ENCODE data around the gene CTBP2. TPM values are rescaled to one million over a fixed set of nuclear protein-coding genes. Genes with fewer than 3 reads are reported as not detected.

Gene CTBP2
- total RNA-seq, 2 experiments from 2014 or later = 0.40 TPM; not detected in 1

- no peak overlapping the region for H3K27ac Mint-ChIP-seq
- ChIA-PET CTCF (interaction anchor here (0.6 kb wide), 1 partner anchor 13 kb away, joined by 4 read pairs; no protein-coding TSS in a partner anchor), POLR2A (no interaction called here)
- peak overlapping the region; percentile 67 for H3K4me3 Mint-ChIP-seq
- H3K4me1 Mint-ChIP-seq = peaks cover 4% of the 10 kb centered on the region
- H3K9me3 Mint-ChIP-seq = no peaks in the 10 kb centered on the region
- H3K27me3 Mint-ChIP-seq = peaks cover 58% of the 10 kb centered on the region
- no peak for DNase-seq
- H3K36me3 Mint-ChIP-seq (ENCODE audit: low read depth) = no peaks in the 10 kb centered on the region
These were observed 1.5 kb downstream of the CTBP2 start for GRCh38 chr10:125158601-125159485.

- H3K27me3 Mint-ChIP-seq = peaks cover 62% of the 10 kb centered on the region
- peak overlapping the region; percentile 67 for H3K4me3 Mint-ChIP-seq
- H3K9me3 Mint-ChIP-seq = no peaks in the 10 kb centered on the region
- CTCF ChIA-PET = interaction anchor here (0.6 kb wide), 1 partner anchor 13 kb away, joined by 4 read pairs; no protein-coding TSS in a partner anchor
- no peak overlapping the region for H3K27ac Mint-ChIP-seq
- POLR2A ChIA-PET = no interaction called here
- no peak for DNase-seq
- H3K4me1 Mint-ChIP-seq = peaks cover 4% of the 10 kb centered on the region
- no peaks in the 10 kb centered on the region for H3K36me3 Mint-ChIP-seq (ENCODE audit: low read depth)
These were observed 2.1 kb downstream of the CTBP2 start for GRCh38 chr10:125158275-125158600.

GRCh38 chr10:125157505-125157904, 2.9 kb downstream of the CTBP2 start:
- no peaks in the 10 kb centered on the region for H3K36me3 Mint-ChIP-seq (ENCODE audit: low read depth)
- no peak for DNase-seq
- no peaks in the 10 kb centered on the region for H3K9me3 Mint-ChIP-seq
- H3K4me1 Mint-ChIP-seq = peaks cover 4% of the 10 kb centered on the region
- H3K27me3 Mint-ChIP-seq = peaks cover 60% of the 10 kb centered on the region
- H3K4me3 Mint-ChIP-seq = no peak overlapping the region
- ChIA-PET CTCF (no interaction called here), POLR2A (no interaction called here)
- H3K27ac Mint-ChIP-seq = no peak overlapping the region

GRCh38 chr10:125156739-125157480, 3.5 kb downstream of the CTBP2 start:
- CTCF ChIA-PET = interaction anchor here (0.7 kb wide), 1 partner anchor 629 kb away, joined by 3 read pairs; no protein-coding TSS in a partner anchor
- Mint-ChIP-seq H3K36me3 (ENCODE audit: low read depth) (no peaks in the 10 kb centered on the region), H3K27me3 (peaks cover 58% of the 10 kb centered on the region), H3K27ac (no peak overlapping the region), H3K4me3 (no peak overlapping the region), H3K4me1 (peaks cover 4% of the 10 kb centered on the region), H3K9me3 (no peaks in the 10 kb centered on the region)
- POLR2A ChIA-PET = no interaction called here
- DNase-seq = no peak

- CTCF ChIA-PET = interaction anchor here (0.7 kb wide), 1 partner anchor 628 kb away, joined by 3 read pairs; no protein-coding TSS in a partner anchor
- Mint-ChIP-seq H3K27ac (no peak overlapping the region), H3K9me3 (no peaks in the 10 kb centered on the region), H3K4me1 (peaks cover 4% of the 10 kb centered on the region), H3K4me3 (no peak overlapping the region), H3K27me3 (peaks cover 59% of the 10 kb centered on the region), H3K36me3 (ENCODE audit: low read depth) (no peaks in the 10 kb centered on the region)
- DNase-seq = no peak
- POLR2A ChIA-PET = no interaction called here
These were observed 4.2 kb downstream of the CTBP2 start for GRCh38 chr10:125156196-125156595.

- no peak overlapping the region for H3K4me3 Mint-ChIP-seq
- H3K36me3 Mint-ChIP-seq (ENCODE audit: low read depth) = no peaks in the 10 kb centered on the region
- peaks cover 4% of the 10 kb centered on the region for H3K4me1 Mint-ChIP-seq
- H3K27me3 Mint-ChIP-seq = peaks cover 59% of the 10 kb centered on the region
- DNase-seq = no peak
- POLR2A ChIA-PET = no interaction called here
- CTCF ChIA-PET = no interaction called here
- H3K27ac Mint-ChIP-seq = no peak overlapping the region
- H3K9me3 Mint-ChIP-seq = no peaks in the 10 kb centered on the region
These were observed 5.3 kb downstream of the CTBP2 start for GRCh38 chr10:125155101-125155500.

- POLR2A ChIA-PET = no interaction called here
These were observed 5.8 kb downstream of the CTBP2 start for GRCh38 chr10:125154529-125154928.

GRCh38 chr10:125153703-125154490, 6.5 kb downstream of the CTBP2 start:
- Mint-ChIP-seq H3K36me3 (ENCODE audit: low read depth) (no peaks in the 10 kb centered on the region), H3K4me1 (peaks cover 4% of the 10 kb centered on the region), H3K4me3 (no peak overlapping the region), H3K27ac (no peak overlapping the region), H3K9me3 (no peaks in the 10 kb centered on the region), H3K27me3 (peaks cover 65% of the 10 kb centered on the region)
- no peak for DNase-seq
- CTCF ChIA-PET = interaction anchor here (1.1 kb wide), 1 partner anchor 12 kb away, joined by 3 read pairs; no protein-coding TSS in a partner anchor
- POLR2A ChIA-PET = no interaction called here

More at GRCh38 chr10:125154529-125154928, 5.8 kb downstream of the CTBP2 start:
- no peak overlapping the region for H3K4me3 Mint-ChIP-seq
- peaks cover 61% of the 10 kb centered on the region for H3K27me3 Mint-ChIP-seq
- no peaks in the 10 kb centered on the region for H3K9me3 Mint-ChIP-seq
- DNase-seq = no peak
- H3K36me3 Mint-ChIP-seq (ENCODE audit: low read depth) = no peaks in the 10 kb centered on the region
- peaks cover 4% of the 10 kb centered on the region for H3K4me1 Mint-ChIP-seq
- CTCF ChIA-PET = no interaction called here
- no peak overlapping the region for H3K27ac Mint-ChIP-seq

GRCh38 chr10:125152450-125153368, 7.7 kb downstream of the CTBP2 start:
- CTCF ChIA-PET = interaction anchor here (1.1 kb wide), 1 partner anchor 14 kb away, joined by 3 read pairs; no protein-coding TSS in a partner anchor
- H3K27me3 Mint-ChIP-seq = peaks cover 68% of the 10 kb centered on the region

GRCh38 chr10:125151553-125152449, 8.6 kb downstream of the CTBP2 start:
- ChIA-PET POLR2A (no interaction called here), CTCF (no interaction called here)
- H3K9me3 Mint-ChIP-seq = no peaks in the 10 kb centered on the region
- no peak overlapping the region for H3K4me3 Mint-ChIP-seq
- H3K36me3 Mint-ChIP-seq (ENCODE audit: low read depth) = no peaks in the 10 kb centered on the region
- H3K27me3 Mint-ChIP-seq = peaks cover 63% of the 10 kb centered on the region
- DNase-seq = no peak
- H3K27ac Mint-ChIP-seq = no peak overlapping the region
- no peaks in the 10 kb centered on the region for H3K4me1 Mint-ChIP-seq

More at GRCh38 chr10:125152450-125153368, 7.7 kb downstream of the CTBP2 start:
- no peaks in the 10 kb centered on the region for H3K4me1 Mint-ChIP-seq
- no peak overlapping the region for H3K27ac Mint-ChIP-seq
- H3K9me3 Mint-ChIP-seq = no peaks in the 10 kb centered on the region
- DNase-seq = no peak
- POLR2A ChIA-PET = interaction anchor here (0.6 kb wide), 1 partner anchor 1429 kb away, joined by 3 read pairs; no protein-coding TSS in a partner anchor
- no peak overlapping the region for H3K4me3 Mint-ChIP-seq
- no peaks in the 10 kb centered on the region for H3K36me3 Mint-ChIP-seq (ENCODE audit: low read depth)

- H3K27me3 Mint-ChIP-seq = peaks cover 59% of the 10 kb centered on the region
- no peak overlapping the region for H3K27ac Mint-ChIP-seq
- DNase-seq = no peak
- CTCF ChIA-PET = no interaction called here
- H3K36me3 Mint-ChIP-seq (ENCODE audit: low read depth) = no peaks in the 10 kb centered on the region
- H3K4me3 Mint-ChIP-seq = no peak overlapping the region
- H3K4me1 Mint-ChIP-seq = no peaks in the 10 kb centered on the region
- POLR2A ChIA-PET = no interaction called here
- H3K9me3 Mint-ChIP-seq = no peaks in the 10 kb centered on the region
These were observed 9.2 kb downstream of the CTBP2 start for GRCh38 chr10:125151170-125151552.

Measured in activated CD4-positive, alpha-beta T cell treated with anti-CD3 and anti-CD28 coated beads, Interleukin-2, amount 10 ng/mL, durations not matched to agents 7 days and 5 days (primary cell).